Measurements from ENCODE around the gene LARGE1.

DNA sequence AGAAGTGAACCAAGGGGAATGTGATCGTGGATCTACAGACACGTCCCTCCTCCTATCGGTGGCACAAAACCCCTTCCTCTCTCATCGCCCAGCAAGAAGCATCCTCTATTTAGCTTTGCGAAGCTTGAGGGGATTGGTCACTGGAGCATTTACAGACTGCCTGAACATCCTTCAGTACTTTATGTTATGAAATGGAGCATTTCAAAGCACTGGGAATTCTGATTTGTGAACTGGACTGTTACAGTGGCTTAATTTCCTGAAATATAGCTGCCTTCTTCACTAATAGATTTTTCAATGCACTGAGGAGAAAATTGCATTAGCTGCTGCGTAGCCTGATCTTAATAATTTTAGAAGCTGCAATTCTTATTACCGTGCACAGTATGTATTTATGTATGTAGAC, 344.5 kb downstream of the LARGE1 start:
- TF ChIP-seq POLR2AphosphoS5 (IDR thresholded peaks at IDR 0.05) = no peak
- TF ChIP-seq, protein P1, sequence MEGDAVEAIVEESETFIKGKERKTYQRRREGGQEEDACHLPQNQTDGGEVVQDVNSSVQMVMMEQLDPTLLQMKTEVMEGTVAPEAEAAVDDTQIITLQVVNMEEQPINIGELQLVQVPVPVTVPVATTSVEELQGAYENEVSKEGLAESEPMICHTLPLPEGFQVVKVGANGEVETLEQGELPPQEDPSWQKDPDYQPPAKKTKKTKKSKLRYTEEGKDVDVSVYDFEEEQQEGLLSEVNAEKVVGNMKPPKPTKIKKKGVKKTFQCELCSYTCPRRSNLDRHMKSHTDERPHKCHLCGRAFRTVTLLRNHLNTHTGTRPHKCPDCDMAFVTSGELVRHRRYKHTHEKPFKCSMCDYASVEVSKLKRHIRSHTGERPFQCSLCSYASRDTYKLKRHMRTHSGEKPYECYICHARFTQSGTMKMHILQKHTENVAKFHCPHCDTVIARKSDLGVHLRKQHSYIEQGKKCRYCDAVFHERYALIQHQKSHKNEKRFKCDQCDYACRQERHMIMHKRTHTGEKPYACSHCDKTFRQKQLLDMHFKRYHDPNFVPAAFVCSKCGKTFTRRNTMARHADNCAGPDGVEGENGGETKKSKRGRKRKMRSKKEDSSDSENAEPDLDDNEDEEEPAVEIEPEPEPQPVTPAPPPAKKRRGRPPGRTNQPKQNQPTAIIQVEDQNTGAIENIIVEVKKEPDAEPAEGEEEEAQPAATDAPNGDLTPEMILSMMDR (IDR thresholded peaks at IDR 0.05) = no peak
- TF ChIP-seq POLR2A (IDR thresholded peaks at IDR 0.05) = no peak
